ENCODE measurements around the gene WDR48. TPM values are rescaled to one million over a fixed set of nuclear protein-coding genes. Genes with fewer than 3 reads are reported as not detected.
A peak's percentile ranks its signal among the peaks of the same experiment; 100 is the strongest.

The WDR48 gene
- total and polyA plus RNA-seq, 12 donors: 8.0 to 37.2 (median 28.7) TPM

DNA sequence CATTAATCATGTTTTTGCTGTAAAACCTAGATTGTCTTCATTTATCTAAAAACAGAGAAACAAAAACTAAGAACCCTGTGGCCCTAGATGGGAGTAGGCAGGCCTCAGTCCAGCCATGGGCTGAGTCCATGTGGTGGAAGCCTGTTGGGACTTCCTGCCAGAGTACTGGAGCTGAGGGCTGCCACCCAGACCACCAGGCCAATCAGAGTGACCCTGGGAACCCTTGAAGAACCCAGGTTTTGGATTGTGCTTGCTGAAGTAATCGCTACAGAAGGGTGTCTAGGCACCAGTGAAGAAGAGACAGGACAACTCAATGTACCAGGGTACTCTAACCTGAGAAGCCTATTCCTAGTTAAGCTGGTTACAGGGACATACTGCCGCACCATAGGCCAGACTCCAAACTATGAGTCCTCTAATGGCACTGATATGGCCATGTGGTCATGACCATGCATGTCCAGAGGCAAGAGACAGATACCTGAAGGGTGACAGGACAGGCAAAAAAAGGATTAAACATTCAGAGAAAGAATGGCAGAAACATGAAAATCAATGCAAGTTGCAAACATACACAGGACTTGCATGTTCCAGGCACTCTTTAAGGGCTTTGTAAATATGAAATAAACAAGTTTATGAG is 88.6 kb downstream of the WDR48 start:
- no peaks in the 10 kb centered on the region for H3K27me3 ChIP-seq
- H3K36me3 ChIP-seq: peaks cover 0 to 74% (median 32%) of the 10 kb centered on the region in 9 donors
- intact Hi-C loops (cut with DNase I): loop anchor here in 2 of 10 donors (5.0 to 10.0 kb wide), 2 partner anchors 42 to 244 kb away; partner anchors contain the start of gene SLC25A38 (in 1 of the 2)
- ATAC-seq (no peak), DNase-seq (no peak)
- WGBS, 2 donors: 92 to 94% methylated on average over 2 of the region's 2 CpGs
- H3K27ac ChIP-seq: peak overlapping the region in 5 of 10 donors; percentile 30 to 65 (median 48)
- no peaks in the 10 kb centered on the region for H3K9me3 ChIP-seq
- TF ChIP-seq, protein P1, sequence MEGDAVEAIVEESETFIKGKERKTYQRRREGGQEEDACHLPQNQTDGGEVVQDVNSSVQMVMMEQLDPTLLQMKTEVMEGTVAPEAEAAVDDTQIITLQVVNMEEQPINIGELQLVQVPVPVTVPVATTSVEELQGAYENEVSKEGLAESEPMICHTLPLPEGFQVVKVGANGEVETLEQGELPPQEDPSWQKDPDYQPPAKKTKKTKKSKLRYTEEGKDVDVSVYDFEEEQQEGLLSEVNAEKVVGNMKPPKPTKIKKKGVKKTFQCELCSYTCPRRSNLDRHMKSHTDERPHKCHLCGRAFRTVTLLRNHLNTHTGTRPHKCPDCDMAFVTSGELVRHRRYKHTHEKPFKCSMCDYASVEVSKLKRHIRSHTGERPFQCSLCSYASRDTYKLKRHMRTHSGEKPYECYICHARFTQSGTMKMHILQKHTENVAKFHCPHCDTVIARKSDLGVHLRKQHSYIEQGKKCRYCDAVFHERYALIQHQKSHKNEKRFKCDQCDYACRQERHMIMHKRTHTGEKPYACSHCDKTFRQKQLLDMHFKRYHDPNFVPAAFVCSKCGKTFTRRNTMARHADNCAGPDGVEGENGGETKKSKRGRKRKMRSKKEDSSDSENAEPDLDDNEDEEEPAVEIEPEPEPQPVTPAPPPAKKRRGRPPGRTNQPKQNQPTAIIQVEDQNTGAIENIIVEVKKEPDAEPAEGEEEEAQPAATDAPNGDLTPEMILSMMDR (IDR thresholded peaks at IDR 0.05): no peak
- H3K4me1 ChIP-seq: peaks cover 33 to 78% (median 56%) of the 10 kb centered on the region in 9 donors
- H3K4me3 ChIP-seq: no peak overlapping the region

DNA sequence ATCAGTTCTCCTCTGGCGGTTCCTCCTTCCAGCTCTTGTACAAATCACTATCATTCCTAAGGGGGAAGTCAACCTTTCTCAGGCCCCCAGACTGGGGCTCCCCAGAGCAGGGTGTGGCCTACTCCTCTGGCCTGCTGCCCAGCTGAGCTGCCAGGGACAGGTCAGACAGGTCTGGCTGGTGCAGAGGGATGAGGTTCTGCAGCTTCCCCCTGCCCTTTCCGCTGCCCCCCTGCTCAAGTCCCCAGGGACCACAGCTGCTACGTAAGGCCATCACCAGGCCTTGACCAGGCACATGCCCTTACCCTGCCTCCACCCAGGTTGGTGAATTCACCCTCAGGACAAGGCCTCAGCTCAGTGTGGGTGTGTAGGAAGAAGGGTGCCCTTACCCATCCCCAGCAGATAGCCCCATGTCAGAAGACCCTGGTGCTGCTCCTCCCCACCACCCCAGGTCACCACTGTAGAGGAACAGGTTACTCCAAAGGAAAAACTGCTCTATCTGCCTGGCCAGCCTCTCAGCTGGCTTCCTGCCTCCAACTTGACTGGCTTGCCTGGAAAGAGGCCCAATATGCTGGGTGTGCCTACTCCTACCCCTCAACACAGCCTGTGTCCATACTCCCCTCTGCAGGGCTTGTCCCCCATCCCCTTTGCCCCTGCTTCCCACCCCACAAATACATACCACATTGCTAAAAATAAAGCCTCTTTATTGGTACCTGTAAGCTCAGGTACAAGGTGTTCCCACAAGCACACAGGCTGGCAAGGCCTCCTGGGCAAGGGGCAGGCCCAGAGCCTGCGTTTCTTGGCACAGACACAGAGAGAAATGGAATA is 89.6 kb downstream of the WDR48 start:
- H3K27me3 ChIP-seq: no peaks in the 10 kb centered on the region
- H3K4me1 ChIP-seq: peaks cover 37 to 78% (median 58%) of the 10 kb centered on the region in 9 donors
- peak overlapping the region in 8 of 10 donors; percentile 4 to 65 (median 47) for H3K27ac ChIP-seq
- intact Hi-C loops (cut with DNase I): loop anchor here in 2 of 10 donors (5.0 to 10.0 kb wide), 2 partner anchors 41 to 243 kb away; partner anchors contain the start of gene SLC25A38 (in 1 of the 2)
- H3K9me3 ChIP-seq: no peaks in the 10 kb centered on the region
- H3K4me3 ChIP-seq: no peak overlapping the region
- DNase-seq (peak; percentile 60 to 67), ATAC-seq (peak; percentile 17 to 61 (median 50))
- WGBS, 2 donors: 33 to 38% methylated on average over 4 of the region's 4 CpGs
- H3K36me3 ChIP-seq: peaks cover 0 to 83% (median 41%) of the 10 kb centered on the region in 9 donors
- TF ChIP-seq, protein P1 (IDR thresholded peaks at IDR 0.05): no peak

DNA sequence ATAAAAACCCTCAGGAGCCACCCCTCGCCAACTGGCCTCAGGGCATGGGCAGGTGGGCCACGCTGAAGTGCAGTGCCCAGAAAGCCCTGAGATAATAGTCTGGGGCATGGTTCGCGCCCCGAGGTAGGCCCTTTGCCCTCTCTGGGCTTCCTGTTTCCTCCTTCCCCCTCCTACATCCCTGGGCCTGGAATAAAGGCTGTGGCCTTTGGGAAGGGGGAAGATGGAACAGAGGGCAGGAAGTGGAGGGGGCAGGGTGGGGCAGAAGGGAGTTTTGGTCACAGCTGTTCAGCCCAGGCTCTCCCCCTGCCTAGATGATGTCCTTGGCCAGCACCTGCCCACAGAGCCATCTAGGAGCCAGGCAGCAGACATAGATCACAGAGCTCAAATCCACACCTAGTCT is 90.3 kb downstream of the WDR48 start:
- Histone ChIP-seq H3K4me1 (peaks cover 42 to 79% (median 62%) of the 10 kb centered on the region in 9 donors), H3K9me3 (no peaks in the 10 kb centered on the region), H3K27ac (peak overlapping the region in 8 of 10 donors; percentile 23 to 65 (median 47)), H3K27me3 (no peaks in the 10 kb centered on the region), H3K36me3 (peaks cover 0 to 85% (median 41%) of the 10 kb centered on the region in 9 donors), H3K4me3 (no peak overlapping the region)
- DNase-seq: no peak
- peak in 5 of 8 donors; percentile 5 to 24 (median 10) for ATAC-seq
- intact Hi-C loops (cut with DNase I): loop anchor here in 2 of 10 donors (5.0 to 10.0 kb wide), 2 partner anchors 40 to 243 kb away; partner anchors contain the start of gene SLC25A38 (in 1 of the 2)
- 46 to 74% methylated on average over 5 of the region's 5 CpGs for WGBS, 2 donors
- TF ChIP-seq, protein P1 (IDR thresholded peaks at IDR 0.05): no peak

Data from heart right ventricle (tissue), 16 donors.